DMS 273 (cell line): ENCODE results near the gene MYOD1.

ENCODE experiments used
- DNase-seq: peaks from one replicate; lab custom pipeline; 2025; ENCODE audit not compliant: unreplicated experiment; lab: John Stamatoyannopoulos, UW

Gene MYOD1

DNA sequence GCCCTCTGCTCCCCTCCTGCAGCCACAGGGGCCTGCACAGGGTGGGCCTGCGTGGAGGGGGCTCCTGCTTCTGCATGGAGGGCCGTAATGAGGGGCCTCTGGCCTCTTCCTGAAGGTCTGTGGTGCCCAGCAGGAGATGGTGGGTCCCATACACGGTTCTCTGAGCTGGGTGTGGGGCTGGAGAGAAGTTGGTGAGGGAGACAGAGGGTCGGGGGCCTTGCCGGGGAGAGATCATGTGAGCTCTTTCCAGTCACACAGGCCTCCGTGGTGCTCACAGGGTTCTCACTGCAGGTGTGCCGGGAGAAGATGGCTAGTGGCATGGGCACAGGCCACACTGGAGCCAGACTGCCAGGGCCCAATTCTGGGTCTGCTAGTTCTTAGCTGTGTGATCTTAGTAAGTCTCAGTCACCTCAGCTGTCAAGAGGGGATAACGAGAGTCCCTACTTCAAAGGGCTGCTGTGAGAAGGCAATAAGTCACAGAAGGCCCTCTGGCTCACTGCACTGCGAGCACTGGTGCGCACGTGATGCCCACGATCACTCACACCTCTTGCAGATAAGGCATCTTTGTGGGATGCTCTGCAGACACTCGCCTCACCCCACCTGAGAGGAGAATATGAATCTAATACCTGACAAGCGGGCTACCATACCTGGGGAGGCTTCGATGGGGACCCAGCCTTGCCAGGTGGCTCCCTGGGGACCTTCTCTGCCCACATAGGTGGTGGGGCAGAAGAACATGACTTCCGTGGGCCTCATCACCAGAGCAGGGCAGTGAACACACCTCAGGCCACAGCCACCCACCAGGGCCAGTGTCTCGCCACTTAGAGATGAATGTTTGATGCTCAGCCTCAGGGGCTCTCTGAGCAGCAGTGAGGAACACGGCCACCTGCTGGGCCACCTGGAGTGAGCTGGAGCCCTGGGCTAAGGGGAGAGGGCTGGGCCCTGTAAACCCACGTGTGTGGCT lies 29.7 kb downstream of the MYOD1 start:
- no peak for DNase-seq

DNA sequence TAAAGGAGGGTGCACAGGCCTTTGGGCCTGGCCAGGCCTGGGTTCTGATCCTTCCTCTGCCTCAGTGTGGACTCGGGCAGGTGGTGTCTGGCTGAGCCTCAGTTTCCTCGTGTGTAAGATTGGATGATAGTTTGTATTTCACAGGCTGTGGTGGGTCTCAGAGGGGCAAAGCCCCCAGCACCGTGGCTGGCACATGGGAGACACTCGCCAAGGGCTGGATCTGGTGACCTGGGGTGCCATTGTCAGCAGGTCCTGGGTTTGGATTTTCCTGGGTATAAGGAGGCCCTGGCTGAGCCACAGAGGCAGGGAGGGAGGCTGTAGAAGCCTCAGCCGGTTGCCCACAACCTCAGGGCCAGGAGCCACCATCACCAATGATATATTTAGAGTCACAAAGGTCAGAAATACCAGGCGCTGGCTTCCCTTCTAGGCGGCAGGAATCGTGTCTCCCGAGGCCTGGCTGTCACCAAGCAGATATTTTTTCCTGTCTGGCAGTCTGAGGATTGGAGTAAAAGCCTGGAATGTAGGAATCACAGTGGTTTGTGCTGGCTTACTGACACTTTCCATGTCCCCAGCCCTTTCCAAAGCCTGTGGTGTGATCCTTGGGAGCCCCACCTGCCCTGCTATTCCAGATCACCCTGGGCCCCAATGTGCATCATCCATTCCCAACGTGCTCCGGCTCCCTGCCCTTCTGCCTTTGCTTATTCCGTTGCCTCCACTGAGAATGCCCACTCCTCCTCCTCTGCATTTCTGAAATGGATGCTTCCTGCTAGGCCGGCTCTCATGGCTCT lies 30.8 kb downstream of the MYOD1 start:
- no peak for DNase-seq

DNA sequence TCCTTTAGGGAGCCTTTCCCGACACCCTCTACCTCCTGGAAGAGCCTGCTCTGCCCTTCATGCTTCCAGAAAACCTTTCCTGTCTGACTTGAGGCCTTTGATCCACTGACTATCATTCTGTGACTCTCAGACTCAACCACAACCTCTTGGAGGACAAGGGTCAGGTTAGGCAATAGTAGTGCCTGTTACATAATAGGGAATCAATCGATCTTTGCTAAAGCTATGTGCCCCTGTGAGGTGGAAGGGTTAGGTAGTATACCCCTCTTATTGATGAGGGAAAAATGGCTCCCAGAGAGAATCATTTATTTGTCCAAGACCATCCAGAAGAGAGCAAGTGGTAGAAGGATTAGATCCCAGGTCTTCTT lies 31.4 kb downstream of the MYOD1 start:
- DNase-seq: no peak

DNA sequence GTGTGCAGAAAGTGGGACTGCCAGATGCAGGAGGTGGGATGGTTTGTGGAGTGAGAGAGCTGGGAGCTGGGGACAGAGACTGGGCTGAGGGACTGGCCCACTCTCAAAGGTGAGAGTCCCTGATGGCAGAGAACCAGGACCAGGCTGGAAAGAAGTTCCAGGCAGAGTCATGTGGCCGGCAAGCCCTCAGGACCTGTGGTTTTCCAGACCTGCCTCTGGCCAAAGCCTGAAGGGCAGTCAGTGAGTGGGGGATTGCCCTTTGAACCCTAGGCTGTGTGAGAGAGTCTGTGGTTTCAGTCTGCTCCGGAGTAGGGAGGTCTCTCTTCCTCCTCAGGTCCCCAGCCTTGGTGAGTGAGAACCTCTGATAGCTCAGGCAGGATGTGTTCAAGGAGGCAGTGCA lies 32.2 kb downstream of the MYOD1 start:
- DNase-seq: no peak

GRCh38 chr11:17752144-17752543 lies 32.8 kb downstream of the MYOD1 start:
- no peak for DNase-seq

DNA sequence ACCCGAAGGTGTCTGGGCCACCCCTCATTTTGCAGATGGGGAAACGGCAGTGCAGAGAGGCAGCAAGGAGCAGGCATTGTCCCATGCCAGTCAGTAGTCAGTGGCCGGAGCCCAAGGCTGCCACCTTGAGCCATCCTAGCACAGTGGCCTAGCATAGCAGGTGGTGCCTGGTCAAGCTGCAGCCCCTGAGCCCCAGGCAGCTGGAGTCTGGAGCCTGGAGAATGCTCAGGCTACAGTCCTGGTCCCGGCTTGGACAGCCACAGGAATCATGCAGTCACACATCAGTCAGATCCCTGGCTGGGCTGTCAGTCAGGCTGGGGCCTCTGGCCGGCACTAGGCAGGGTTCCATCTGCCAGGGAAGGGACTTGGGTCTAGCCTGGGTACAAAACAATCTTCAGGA lies 33.8 kb downstream of the MYOD1 start:
- DNase-seq: no peak

DNA sequence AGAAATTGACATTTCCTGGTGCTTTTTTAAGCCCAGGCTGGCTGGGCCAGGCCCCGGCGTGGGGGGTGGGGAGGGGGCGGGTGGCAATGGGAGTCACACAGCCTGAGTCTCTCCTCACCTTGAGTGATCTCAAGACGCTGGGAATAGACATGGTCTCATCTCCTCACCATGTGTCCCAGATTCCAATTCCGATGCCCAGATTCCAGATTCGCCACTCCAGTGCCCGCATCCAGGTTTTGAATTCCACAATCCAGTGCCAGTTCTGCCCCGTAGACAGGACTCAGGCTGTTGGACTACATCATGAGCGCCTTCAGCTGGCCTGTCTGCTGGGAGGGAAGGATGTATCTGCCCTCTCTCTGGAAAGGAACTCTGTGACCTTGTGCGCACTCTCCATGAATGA lies 34.3 kb downstream of the MYOD1 start:
- no peak for DNase-seq

DNA sequence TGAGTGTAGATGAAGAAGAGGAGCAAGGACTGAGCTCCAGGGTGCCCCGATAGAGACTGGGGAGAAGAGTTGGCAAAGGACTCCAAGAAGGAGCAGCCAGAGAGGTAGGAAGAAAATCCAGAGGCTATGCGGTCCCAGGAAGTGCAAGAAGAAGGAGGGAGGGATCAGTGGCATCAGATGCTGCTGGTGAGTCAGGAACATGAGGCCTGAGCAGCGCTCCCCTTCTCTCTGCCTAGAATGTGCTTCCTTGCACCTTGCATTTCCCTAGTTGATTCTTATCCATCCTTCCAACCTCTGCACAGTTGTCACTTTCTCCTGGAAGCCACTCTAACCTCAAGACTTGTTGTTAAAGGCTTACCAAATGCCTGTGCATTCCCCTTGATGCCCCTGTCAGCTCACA lies 36.5 kb downstream of the MYOD1 start:
- no peak for DNase-seq

DNA sequence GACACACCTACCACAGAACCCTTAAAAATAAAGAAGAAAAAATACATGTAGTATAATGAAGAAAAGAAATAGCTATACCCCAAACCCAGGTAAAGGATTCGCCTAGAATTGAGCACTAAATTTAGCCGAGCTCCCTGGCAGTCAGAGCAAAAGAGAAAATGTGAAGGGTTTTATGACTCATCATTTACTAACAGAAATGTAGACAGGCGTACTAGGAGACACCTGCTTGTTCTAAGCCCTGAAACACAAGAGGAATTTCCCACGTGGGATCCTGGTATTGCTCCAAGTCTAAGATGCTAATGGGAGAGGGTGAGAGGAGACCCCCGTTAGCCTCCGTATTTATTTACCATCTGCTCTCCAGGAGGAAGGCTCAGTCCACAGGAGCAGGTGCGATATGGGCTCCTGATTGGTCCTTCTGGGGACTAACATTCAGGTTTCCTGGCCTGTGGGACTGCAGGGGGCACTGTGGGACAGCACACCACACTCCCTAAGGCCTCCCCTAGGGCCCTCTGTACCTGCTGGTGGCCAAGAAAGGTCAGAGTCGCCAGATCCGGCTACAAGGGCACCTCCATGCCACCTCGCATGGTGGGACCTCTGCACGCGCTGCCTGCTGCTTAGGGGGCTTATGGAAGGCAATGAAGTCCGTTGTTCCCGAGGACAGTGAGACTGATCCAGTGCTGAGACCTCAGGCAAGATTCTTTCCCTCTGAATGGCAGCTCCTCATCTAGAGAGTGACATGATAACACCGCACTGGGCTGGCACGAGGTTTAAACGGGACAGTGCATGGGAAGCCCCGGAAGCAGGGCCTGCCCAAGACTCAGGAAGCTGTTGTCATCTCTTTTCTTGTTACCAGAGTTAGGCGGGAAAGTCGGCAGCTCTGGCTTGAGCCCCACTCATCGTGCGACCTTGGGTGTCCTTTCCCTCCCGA lies 41.0 kb downstream of the MYOD1 start:
- peak; percentile 69 for DNase-seq

- no peak for DNase-seq
These were observed 43.1 kb downstream of the MYOD1 start for GRCh38 chr11:17762309-17762974.

- DNase-seq: no peak
These were observed 43.9 kb downstream of the MYOD1 start for GRCh38 chr11:17763244-17763643.

GRCh38 chr11:17763703-17764102 lies 44.3 kb downstream of the MYOD1 start:
- DNase-seq: no peak

- DNase-seq: peak; percentile 18
These were observed 45.3 kb downstream of the MYOD1 start for GRCh38 chr11:17764446-17765218.

DNA sequence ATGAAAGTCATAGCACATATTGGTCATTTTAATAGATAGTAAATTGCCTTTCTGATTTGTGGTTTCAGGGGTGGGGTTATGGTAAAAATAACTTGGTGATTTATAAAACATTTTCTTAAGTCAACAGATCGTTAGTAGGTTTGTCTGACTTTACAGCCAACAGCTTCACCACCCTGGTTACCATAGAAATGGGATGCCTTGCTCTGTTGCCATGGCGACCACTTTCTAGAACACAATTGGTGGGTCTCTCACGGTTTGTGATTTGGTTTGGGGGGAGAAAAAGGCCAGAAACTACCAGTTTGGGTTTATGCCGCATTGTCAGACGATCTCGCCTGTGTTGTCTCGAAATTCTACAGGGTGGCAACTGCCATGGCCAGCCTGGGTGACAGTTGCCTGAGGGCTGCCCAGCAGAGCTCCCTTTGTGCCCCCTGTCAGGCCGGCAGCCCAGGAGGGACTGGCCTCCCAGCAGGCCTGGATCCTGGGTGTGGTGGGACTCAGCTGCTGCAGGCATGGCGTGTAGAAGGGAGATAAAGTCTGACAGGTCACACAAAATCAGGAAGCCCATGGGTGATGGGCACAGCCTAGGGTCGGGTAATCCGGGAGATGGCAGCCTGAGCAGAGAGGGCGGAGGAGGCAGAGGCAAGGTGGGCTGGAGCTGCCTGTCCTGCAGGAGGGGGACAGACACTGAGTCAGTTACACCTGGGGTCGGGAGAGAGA lies 46.1 kb downstream of the MYOD1 start:
- peak; percentile 36 for DNase-seq

DNA sequence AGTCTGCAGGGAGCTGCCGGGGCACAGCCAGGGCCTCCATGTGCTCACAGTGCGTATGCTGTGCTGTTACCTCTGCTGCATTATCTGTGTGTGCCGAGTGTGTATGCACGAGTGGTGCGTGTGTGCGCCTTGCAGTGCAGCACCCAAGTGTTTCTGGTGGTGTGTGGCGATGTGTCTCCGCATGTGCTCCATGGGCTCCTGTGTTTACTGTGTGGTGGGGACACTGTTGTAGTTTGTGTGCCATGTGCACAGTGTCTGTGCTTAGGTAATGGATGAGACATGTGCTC lies 46.6 kb downstream of the MYOD1 start:
- no peak for DNase-seq

DNA sequence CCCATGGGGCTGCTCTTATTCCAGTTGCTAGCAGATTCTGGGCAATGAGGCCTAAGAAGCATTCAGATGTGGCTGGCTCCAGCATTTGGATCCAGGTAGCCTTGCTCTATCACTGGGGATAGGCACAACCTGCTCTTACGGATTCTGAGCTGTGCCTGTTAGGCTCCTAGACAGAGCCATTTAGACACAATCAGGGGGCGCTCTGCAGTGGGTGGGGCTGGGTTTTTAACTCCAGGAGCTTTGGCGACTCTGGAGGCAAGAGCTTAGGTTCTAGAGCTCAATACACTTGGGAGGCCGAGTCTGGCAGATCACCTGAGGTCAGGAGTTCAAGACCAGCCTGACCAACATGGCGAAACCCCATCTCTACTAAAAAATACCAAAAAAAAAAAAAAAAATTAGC lies 47.2 kb downstream of the MYOD1 start:
- DNase-seq: peak; percentile 4

DNA sequence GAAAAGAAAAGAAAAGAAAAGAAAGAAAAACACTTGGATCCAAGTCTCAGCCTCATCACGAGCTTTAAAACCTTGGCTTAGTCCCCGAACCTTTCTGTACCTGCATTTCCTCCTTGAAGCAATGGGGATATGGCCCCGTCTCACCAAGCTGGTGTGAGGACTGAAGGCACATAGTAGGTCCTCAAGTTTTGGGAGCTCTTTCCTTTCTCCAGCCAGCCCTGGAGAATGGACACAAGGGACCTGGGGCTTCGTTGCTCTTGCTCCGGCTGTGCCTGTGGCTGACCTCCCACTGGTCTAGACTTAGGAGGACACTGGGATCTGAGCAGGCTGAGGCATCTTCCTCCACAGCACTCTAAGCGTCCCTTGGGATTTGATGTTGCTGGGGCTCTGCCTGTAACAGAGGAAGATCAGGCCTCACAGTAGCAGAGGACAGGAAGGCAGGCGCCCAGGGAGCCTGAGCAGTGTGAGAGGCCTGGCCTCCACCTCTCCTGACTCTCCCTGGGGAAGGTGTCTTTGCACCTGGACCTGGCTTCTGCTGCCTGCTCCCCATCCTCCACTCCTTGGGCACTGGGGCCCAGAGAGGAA lies 48.0 kb downstream of the MYOD1 start:
- DNase-seq: peak; percentile 20

DNA sequence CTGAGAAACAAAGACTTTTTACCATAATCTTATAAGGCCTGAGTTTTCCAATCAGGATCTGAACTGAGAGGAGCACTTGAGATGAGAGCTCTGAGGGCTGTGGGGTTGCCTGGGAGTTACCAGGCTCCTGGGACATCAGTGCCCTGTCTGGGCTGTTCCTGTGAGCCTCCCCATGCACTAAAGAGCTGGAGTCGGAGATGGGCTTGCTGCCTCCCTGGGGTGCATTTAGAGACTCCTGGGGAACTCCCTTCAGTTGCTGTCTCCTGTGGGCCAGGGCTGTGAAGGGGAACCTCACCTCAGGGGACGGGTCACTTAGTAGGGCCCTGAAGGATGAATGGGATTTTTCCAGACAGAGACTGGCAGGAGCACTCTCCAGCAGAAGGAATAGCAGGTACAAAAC lies 48.5 kb downstream of the MYOD1 start:
- DNase-seq: no peak

DNA sequence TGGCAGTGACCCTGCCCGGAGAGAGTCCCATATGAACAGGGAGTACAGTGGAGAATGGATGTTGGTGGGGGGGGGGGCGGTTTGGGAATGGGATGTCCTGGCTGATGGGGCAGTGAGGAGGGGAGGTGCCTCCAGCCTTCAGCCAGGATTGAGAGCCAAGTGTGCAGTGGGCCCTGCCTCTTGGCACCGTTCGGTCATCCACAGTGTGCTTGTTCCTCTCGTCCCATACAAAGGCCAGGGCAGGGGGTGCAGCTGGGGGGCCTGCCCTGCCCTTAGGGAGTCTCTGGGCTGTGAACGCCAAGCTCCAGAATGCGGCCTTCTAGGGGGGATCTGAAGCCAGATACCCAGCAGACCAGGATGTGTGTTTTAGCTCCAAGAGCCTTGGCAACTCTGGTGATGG lies 49.2 kb downstream of the MYOD1 start:
- no peak for DNase-seq
